NCI-H2196 (cell line): ENCODE results near the gene TRANK1.

Source experiments
- DNase-seq: peaks from one replicate; lab custom pipeline; 2025; ENCODE audit not compliant: unreplicated experiment; lab: John Stamatoyannopoulos, UW

Gene TRANK1

GRCh38 chr3:36804295-36805055, 140.4 kb downstream of the TRANK1 start:
- DNase-seq = peak; percentile 35

- no peak for DNase-seq
Measured at GRCh38 chr3:36803091-36803791, 141.6 kb downstream of the TRANK1 start.

DNA sequence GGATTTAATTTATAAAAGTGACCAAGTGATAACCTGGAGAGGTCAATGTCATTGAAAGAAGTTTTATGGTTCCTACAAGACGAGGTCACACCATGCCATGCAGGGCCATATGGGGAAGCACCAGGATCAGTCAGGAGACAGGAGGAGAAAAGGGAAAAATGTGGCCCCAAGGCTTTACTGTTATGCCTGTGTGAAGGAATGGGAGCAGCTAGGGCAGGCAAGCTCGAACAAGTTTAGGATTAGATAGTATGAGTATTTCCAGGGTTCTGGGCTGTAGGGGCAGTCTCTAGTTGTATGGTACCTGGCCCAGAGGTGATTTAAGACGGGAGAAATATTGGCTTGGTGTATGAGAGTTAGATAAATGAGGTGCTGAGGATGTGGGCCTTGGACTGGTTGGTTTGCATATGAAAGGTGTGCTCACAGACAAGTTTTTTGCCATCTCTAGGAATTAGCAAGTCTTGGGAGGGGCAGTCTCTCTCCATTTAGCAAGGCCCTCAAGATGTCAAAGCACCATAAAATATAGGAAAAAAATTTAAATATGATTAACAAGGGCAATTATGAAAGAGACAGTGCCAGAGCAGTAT, 144.2 kb downstream of the TRANK1 start:
- DNase-seq = no peak

GRCh38 chr3:36796881-36797280, 148.0 kb downstream of the TRANK1 start:
- DNase-seq = no peak

DNA sequence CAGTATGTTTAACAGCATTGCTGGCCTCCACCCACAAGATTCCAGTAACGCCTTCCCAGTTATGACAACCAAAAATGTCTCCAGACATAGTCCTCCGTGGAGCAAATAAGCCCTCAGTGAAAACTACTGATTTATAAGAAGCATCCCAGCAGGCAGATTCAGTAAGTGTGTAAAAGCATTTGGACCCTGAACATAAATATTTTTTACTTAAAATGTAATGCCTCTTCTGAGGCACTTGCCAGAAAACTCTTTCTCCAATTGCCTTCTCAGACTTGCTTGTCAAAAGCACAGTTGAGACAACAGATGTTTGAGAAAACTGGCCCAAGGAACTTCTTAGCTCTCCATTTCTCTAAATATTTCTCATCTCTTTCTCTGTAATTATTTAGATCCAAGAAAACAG, 148.7 kb downstream of the TRANK1 start:
- DNase-seq = no peak

DNA sequence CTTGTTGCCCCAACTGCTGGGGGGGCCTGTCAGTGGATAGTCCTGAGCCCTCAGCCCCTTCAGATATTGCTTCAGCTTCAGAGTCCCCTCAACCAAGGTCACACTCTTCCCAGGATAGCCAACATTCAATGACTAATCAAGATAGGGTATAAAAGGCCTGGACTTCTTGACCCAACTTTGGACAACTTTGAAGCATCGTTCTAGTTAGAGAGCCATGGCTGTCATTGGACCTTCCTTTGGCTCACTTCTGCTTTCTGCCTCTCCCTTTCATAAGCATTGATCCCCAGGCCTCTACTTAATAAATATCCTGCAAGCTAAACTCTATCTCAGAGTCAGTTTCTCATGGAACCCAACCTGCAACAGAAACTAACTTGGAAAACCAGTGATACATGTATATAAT, 149.2 kb downstream of the TRANK1 start:
- no peak for DNase-seq

- DNase-seq = peak; percentile 1
Measured at GRCh38 chr3:36792342-36792741, 152.5 kb downstream of the TRANK1 start.

DNA sequence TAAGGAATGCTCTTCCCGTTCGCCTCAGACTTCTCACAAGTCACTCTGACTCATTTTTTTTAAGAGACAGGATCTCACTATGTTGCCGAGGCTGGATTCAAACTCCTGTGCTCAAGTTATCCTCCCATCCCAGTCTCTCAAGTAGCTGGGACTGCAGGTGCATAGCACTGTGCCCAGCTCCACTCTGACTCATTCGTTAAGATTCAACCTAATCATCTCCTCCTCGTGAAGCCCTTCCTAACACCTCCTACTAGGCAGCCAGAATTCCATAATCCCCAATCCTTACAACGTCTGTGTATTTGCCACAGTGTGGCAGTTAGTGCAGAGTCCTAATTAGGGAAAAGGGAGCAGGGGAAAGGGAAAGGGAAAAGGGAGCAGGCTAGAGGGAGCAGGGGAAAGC, 154.1 kb downstream of the TRANK1 start:
- no peak for DNase-seq

- no peak for DNase-seq
Measured at GRCh38 chr3:36786921-36787890, 157.6 kb downstream of the TRANK1 start.

GRCh38 chr3:36784138-36784635, 160.7 kb downstream of the TRANK1 start:
- DNase-seq = no peak

DNA sequence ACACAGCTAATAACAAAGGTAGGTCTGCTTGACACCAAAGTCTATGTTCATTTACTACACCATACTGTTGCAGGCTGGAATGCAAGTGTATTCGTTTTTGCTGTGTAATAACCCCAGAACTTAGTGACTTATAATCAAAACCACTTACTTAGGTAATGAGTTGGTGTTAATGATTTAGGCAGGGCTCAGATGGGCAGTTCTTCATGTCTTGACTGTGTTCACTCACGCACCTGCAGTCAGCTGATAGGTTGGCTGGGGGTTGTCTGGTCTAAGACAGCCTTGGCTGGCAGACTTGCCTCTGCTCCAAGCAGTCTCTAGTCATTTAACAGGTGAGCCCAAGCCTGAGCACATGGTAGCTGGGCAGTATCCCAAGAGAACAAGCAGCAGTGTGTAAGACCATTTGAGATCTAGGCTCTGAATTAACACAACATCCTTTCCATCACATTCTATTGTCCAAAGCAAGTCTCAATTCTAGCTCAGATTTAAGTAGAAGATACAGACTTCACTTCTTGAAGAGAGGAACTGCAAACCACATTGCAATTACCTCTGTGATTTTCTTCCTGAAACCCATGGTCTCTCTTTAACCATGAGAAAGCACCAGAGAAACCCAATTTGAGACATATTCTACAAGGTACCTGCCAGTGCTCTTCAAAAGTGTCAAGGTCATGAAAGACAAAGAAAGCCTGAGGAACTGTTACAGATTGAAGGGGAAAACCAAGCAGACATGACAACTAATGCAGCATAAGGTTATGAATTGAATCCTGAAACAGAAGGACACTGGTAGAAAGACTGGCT, 167.2 kb downstream of the TRANK1 start:
- DNase-seq = no peak
